RWPE2 (cell line): ENCODE measurements around the gene PABPC1L.
"Not testable (repeated sequence)": the region's sequence is repeated elsewhere in the genome, so short reads cannot be mapped to it uniquely, and the experiment has no call there.

Experiments
- ATAC-seq: fragments of 200-7000 bp; cut with Tn5 transposase; 3 replicates; pipeline ENCODE4 v1.9.1; 2021; ENCODE audit warnings: low read depth
- DNase-seq: peaks from one replicate; pipeline ENCODE4 v3.0.0-alpha.2; 2020; ENCODE audit warnings: low spot score
- H3K27ac ChIP-seq: fragments of 450-650 bp; 2 replicates; pipeline ENCODE4 v1.5.1; 2017; ENCODE audit warnings: mild to moderate bottlenecking; ENCODE audit not compliant: poor library complexity, severe bottlenecking
- H3K27me3 ChIP-seq: fragments of 250-450 bp; sonication (Bioruptor Pico); 2 replicates; pipeline ENCODE4 v1.5.1; 2021; ENCODE audit warnings: mild to moderate bottlenecking, moderate library complexity; ENCODE audit not compliant: insufficient read depth, poor library complexity, severe bottlenecking
- H3K36me3 ChIP-seq: fragments of 250-450 bp; sonication (Bioruptor Pico); 2 replicates; pipeline ENCODE4 v1.5.1; 2020; ENCODE audit warnings: low read depth, mild to moderate bottlenecking, moderate library complexity
- H3K4me1 ChIP-seq: fragments of 250-450 bp; sonication (Bioruptor Pico); 2 replicates; pipeline ENCODE4 v1.5.1; 2021; ENCODE audit warnings: mild to moderate bottlenecking, moderate library complexity; ENCODE audit not compliant: insufficient read depth, poor library complexity, severe bottlenecking
- H3K4me3 ChIP-seq: fragments of 250-450 bp; sonication (Bioruptor Pico); 2 replicates; pipeline ENCODE4 v1.5.1; 2021; ENCODE audit warnings: mild to moderate bottlenecking, moderate library complexity; ENCODE audit not compliant: severe bottlenecking
- H3K9me3 ChIP-seq: fragments of 250-450 bp; sonication (Bioruptor Pico); 2 replicates; pipeline ENCODE4 v1.5.1; 2021; ENCODE audit warnings: mild to moderate bottlenecking, moderate library complexity; ENCODE audit not compliant: severe bottlenecking
- TF ChIP-seq, protein P1 (sequence below): fragments of 450-650 bp; IDR thresholded peaks from one replicate; pipeline ENCODE4 v1.5.1; 2017; ENCODE audit warnings: mild to moderate bottlenecking, moderate library complexity; ENCODE audit not compliant: poor library complexity, severe bottlenecking

PABPC1L gene

DNA sequence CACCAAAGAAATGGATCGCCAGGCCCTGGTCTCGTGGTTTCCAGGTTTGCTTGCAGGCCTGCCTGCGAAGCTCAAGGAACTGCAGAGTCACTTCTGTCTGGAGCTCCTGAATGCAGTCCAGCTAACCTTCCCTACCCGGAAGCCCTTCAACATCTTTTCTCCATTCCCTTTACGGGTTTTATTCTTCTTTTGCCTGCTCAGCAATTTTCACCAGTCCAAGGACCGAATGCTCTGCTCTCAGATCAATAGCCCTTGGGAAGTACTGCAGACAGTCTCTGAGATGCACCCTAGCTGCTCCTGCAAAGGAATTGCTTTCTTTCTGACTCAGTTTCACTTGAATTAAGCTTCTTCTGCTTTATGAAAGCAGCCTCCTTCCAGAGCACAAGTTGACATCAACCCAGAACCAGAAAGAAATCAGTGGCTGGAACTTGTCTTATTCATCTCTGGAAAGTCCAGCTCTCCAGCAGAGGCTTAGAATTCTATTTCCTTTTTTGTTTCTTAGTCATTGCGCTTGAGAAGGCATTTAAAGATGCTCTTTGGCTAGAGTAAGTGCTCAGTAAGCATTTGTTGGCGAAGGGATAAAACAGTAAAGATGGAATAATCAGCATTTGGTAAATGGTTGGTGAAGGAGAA is 43.0 kb upstream of the PABPC1L start:
- Histone ChIP-seq H3K9me3 (no peaks in the 10 kb centered on the region), H3K27me3 (peaks cover 8% of the 10 kb centered on the region), H3K36me3 (no peaks in the 10 kb centered on the region), H3K27ac (no peak overlapping the region), H3K4me3 (no peak overlapping the region), H3K4me1 (peaks cover 15% of the 10 kb centered on the region)
- ATAC-seq: no peak
- no peak for DNase-seq
- TF ChIP-seq, protein P1, sequence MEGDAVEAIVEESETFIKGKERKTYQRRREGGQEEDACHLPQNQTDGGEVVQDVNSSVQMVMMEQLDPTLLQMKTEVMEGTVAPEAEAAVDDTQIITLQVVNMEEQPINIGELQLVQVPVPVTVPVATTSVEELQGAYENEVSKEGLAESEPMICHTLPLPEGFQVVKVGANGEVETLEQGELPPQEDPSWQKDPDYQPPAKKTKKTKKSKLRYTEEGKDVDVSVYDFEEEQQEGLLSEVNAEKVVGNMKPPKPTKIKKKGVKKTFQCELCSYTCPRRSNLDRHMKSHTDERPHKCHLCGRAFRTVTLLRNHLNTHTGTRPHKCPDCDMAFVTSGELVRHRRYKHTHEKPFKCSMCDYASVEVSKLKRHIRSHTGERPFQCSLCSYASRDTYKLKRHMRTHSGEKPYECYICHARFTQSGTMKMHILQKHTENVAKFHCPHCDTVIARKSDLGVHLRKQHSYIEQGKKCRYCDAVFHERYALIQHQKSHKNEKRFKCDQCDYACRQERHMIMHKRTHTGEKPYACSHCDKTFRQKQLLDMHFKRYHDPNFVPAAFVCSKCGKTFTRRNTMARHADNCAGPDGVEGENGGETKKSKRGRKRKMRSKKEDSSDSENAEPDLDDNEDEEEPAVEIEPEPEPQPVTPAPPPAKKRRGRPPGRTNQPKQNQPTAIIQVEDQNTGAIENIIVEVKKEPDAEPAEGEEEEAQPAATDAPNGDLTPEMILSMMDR: no peak

DNA sequence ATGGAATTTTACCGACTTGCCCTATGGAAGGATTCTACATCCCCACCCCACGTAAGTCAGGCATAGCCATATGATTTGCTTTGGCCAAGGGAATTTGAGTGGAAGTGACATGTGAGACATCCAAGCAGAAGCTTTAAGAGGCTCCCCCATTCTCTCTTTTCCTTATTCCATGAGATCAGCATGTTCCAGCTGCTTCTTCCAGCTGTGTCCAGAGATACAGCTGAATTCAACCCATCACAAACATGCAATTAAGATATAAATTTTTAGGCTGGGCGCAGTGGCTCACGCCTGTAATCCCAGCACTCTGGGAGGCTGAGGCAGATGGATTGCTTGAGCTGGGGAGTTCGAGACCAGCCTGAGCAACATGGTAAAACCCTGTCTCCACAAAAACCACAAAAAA is 40.4 kb upstream of the PABPC1L start:
- TF ChIP-seq, protein P1: no peak
- Histone ChIP-seq H3K27ac (no peak overlapping the region), H3K4me3 (no peak overlapping the region), H3K4me1 (peaks cover 4% of the 10 kb centered on the region), H3K9me3 (no peaks in the 10 kb centered on the region), H3K36me3 (no peaks in the 10 kb centered on the region), H3K27me3 (peaks cover 8% of the 10 kb centered on the region)
- ATAC-seq (no peak), DNase-seq (no peak)

DNA sequence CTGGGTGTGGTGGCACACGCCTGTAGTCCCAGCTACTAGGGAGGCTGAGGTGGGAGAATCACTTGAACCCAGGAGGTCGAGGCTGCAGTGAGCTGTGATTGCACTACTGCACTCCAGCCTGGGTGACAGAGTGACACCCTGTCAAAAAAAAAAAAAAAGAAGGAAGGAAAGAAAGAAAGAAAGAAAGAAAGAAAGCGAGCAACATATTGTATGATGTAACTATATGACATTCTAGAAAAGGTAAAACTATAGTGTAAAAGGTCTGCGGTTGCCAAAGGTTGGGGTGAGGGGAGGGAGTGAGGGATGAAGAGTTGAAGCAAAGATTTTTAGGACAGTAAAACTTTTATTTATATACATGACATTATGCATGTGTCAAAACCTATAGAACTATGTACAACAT is 27.5 kb upstream of the PABPC1L start:
- not testable (repeated sequence) for ATAC-seq, H3K27ac ChIP-seq, DNase-seq, H3K4me1 ChIP-seq, H3K9me3 ChIP-seq, H3K36me3 ChIP-seq, H3K27me3 ChIP-seq, H3K4me3 ChIP-seq

DNA sequence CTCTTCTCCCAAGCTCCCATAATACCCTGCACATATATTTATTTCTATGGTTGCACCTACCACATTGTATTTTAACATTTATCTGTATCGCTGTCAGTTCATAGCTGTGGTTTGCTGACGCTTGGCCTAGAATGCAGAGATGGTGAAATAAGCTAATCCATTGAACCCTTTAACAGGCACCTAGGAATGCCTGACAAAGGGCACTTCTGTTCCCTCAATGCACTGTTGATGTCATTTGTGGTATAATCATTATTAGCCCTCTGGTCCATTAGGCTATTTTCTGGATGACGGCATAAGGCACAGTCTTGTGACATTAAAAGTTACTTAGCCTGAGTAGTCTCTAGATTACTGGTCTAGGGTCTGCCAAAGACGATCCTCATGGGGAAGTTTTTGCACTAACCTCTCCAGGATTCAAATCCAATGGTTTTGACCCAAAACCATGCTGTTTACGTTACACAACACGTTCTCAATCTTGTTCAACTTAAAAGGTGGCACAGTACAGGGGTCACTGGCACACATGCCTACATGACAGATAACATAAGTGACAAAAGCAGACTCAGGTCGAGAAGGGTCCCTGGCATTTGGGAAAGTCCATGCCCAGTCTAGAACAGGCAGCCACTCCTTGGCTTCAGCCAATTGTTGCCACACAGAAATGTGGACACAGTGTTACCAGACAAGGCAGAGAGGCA is 26.5 kb upstream of the PABPC1L start:
- DNase-seq: no peak
- Histone ChIP-seq H3K4me1 (peaks cover 16% of the 10 kb centered on the region), H3K4me3 (no peak overlapping the region), H3K27me3 (no peaks in the 10 kb centered on the region), H3K27ac (no peak overlapping the region), H3K9me3 (no peaks in the 10 kb centered on the region), H3K36me3 (peaks cover 19% of the 10 kb centered on the region)
- ATAC-seq: no peak
- TF ChIP-seq, protein P1: no peak

DNA sequence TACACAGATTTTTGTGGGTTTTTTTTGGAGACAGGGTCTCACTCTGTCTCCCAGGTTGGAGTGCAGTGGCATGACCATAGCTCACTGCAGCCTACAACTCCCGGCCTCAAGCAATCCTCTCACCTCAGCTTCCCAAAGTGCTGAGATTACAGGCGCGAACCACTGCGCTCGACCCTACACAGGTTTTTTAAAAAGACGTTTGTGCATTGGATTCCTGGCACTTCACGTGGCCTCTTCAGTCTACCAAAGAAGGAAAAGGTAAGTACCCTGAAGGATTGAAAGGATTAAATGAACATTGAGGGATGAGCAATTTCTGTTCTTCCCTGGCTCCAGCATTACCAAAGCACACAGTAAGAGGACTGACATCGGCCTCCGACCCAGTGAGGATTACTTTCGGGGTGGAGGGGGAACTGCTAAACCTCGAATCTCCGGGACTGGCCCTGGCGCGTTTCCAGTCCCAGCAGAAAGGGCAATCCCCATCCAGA is 24.9 kb upstream of the PABPC1L start:
- ATAC-seq (no peak), DNase-seq (no peak)
- no peaks in the 10 kb centered on the region for H3K27me3 ChIP-seq
- TF ChIP-seq, protein P1: no peak
- H3K4me3 ChIP-seq: peak overlapping the region; percentile 93
- H3K4me1 ChIP-seq: peaks cover 29% of the 10 kb centered on the region
- peaks cover 35% of the 10 kb centered on the region for H3K36me3 ChIP-seq
- peak overlapping the region; percentile 79 for H3K27ac ChIP-seq
- no peaks in the 10 kb centered on the region for H3K9me3 ChIP-seq
